PC-3 (cell line): Measurements from ENCODE around the gene CDKN1B.

ENCODE experiments used
- CTCF ChIP-seq: fragments of 300-600 bp; sonication (generic); conservative IDR thresholded peaks from 2 replicates; pipeline ENCODE4 v1.5.1; 2017; ENCODE audit warnings: antibody characterized with exemption, low read depth, mild to moderate bottlenecking, low read length
- EZH2 ChIP-seq: fragments of 300-600 bp; sonication (generic); IDR thresholded peaks from one replicate; pipeline ENCODE4 v1.6.1; 2017; ENCODE audit warnings: antibody characterized with exemption, mild to moderate bottlenecking, low read length; ENCODE audit not compliant: unreplicated experiment
- EZH2phosphoT487 ChIP-seq: fragments of 300-600 bp; sonication (generic); IDR thresholded peaks from 2 replicates; pipeline ENCODE4 v1.6.1; 2018; ENCODE audit warnings: mild to moderate bottlenecking, antibody characterized with exemption, low read length, borderline replicate concordance

GRCh38 chr12:12757121-12757520 is 40.0 kb downstream of the CDKN1B start:
- TF ChIP-seq EZH2phosphoT487 (no peak), CTCF (no peak), EZH2 (no peak)
